GM21786 (cell line): Measurements from ENCODE around the gene SLC25A13.
"Not testable (repeated sequence)": the region's sequence is repeated elsewhere in the genome, so short reads cannot be mapped to it uniquely, and the experiment has no call there.

Experiments used
- ATAC-seq: cut with Tn5 transposase; IDR thresholded peaks from one replicate; pipeline ENCODE4 v1.9.1; 2021; ENCODE audit not compliant: unreplicated experiment

SLC25A13 gene, protein sequence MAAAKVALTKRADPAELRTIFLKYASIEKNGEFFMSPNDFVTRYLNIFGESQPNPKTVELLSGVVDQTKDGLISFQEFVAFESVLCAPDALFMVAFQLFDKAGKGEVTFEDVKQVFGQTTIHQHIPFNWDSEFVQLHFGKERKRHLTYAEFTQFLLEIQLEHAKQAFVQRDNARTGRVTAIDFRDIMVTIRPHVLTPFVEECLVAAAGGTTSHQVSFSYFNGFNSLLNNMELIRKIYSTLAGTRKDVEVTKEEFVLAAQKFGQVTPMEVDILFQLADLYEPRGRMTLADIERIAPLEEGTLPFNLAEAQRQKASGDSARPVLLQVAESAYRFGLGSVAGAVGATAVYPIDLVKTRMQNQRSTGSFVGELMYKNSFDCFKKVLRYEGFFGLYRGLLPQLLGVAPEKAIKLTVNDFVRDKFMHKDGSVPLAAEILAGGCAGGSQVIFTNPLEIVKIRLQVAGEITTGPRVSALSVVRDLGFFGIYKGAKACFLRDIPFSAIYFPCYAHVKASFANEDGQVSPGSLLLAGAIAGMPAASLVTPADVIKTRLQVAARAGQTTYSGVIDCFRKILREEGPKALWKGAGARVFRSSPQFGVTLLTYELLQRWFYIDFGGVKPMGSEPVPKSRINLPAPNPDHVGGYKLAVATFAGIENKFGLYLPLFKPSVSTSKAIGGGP

DNA sequence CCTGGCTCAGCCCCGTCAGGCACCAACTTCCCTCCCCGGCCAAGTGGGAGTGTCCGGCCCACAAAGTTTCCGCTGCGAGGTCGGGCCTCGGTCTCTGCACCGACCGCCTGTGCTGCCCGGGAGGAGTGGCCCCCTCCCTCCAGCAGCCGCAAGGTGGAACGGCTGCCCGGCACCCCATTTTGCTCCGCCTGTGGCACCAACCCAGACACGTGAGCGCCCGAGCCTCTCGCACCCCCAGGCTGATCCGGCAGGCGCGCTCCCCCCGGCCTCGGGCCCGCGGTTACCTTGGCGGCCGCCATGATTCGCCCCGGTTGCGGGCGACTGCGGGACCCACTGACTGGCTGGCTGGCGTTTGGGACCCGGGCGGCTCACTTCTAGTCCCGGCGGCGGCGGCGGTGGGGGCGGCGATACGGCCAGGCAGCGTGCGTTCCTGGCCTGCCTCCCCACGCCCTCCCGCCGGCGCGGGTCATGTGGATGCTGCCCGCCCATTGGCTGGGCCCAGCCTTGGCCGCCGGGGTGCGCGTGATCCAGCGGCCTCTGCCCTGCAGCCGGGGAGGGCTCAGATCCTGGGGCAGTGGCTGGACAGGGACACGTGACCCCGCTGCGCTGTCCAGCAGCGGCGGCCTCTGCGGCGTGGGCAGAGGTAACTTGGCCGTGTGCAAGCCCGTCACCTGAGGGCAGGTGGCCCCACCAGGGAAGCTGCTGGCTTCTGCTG, at the start of gene SLC25A13:
TSS of gene SLC25A13 (minus strand) at position 441 of the 715 bp plus-strand sequence. CDS start at position 299, 142 bp downstream.
- peak; percentile 71 for ATAC-seq

DNA sequence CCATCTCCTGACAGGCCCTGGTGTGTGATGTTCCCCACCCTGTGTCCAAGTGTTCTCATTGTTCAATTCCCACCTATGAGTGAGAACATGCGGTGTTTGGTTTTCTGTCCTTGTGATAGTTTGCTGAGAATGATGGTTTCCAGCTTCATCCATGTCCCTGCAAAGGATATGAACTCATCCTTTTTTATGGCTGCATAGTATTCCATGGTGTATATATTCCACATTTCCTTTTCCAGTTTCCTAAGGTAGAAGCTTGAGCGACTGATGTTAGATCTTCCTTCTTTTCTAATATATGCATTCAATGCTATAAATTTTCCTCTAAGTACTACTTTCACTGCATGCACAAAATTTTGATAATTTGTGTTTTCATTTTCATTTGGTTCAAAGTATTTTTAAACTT, 44.0 kb upstream of the SLC25A13 start:
- not testable (repeated sequence) for ATAC-seq

DNA sequence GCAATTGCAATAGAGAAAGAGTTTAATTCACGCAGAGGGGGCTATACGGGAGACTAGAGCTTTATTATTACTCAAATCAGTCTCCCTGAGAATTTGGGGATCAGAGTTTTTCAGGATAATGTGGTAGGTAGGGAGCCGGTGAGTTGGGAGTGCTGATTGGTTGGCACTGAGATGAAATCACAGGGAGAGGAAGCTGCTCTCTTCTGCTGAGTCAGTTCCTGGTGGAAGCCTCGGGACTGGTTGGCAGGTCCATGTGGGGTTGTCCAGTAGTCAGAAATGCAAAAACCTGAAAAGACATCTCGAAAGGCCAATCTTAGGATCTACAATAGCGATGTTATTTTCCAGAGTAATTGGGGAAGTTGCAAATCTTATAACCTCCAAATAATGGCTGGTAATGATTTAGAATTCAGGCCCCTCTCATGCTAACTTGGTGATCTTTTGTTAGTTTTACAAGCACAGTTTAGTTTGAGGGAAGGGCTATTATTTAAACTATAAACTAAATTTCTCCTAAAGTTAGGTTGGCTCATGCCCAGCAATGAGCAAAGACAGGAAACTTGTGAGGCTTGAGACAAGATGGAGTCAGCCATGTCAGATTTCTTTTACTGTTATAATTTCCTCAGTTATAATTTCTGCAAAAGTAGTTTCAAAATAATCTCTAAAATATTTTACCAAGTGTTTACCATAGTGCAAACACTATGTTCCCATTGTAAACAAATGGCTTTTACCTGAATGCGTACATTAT, 39.4 kb upstream of the SLC25A13 start:
- no peak for ATAC-seq

DNA sequence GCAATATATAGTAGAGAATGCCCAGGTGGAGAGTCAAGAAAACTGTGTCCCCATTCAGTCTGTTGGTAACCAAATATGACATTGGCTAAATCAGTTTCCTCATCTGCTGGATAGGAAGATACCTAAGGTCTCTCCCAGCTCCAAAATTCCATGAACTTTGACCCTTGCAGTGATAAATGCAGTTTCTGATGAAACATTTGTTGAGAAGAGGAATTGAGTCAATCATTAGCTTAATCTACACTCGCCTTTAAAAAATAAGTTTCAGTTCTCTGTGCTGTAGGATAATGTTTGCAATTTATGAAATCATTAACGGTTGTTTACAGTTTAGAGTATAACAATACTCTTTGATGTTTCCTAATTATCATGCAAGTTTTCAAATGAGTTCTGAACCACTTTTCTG, 38.0 kb upstream of the SLC25A13 start:
- ATAC-seq = peak; percentile 89

DNA sequence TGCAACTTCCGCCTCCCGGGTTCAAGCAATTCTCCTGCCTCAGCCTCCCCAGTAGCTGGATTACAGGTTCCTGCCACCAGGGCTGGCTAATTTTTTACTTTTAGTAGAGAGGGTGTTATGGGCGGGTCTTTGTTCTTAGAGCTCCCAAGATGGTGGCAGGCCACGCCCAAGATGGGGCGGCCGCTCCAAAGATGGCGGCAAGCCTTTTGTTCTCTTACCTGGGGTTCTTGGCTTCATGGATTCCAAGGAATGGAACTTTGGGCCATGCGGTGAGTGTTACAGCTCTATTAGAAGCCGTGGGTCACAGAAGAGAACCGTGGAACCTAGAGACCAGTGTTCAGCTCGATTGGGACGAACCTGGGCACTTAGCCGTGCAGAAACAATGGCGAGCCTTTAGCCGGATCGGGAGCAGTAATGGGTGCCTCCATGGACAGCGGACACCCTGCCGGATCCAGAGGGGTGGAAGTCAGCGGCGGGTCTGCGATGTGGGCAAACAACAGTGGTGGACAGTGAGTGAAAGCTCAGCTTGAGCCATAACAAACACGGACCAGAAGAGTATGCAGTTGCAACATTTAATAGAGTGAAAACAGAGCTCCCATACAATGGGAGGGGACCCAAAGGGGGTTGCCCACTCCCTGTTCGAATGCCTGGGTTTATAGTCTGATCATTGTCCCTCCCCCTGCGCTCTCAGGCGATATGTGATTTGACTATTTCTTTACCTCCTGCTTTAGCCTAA, 36.5 kb upstream of the SLC25A13 start:
- not testable (repeated sequence) for ATAC-seq

DNA sequence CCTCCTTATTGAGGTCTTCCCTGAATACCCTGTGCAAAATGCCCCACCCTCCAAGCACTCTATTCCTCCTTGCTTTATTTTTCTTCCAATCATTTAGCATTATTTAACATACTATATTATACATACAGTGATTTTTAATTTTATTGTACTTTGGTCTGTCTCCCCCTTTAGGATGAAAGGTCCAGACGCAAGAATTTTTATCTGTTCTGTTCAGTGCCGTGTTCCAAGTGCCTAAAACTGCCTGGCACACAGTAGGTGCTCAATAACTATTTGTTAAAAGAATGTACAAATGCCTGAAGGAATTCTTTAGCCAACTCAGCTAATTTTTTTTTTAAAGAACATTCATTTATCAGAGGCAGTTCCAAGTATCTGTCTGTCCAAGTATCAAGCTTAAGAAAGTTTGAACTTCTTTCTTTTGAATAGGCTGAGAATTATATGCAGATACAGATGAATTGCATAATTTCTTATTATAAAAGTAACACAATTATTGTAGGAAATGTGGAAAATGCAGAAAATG, 34.1 kb upstream of the SLC25A13 start:
- ATAC-seq = no peak

DNA sequence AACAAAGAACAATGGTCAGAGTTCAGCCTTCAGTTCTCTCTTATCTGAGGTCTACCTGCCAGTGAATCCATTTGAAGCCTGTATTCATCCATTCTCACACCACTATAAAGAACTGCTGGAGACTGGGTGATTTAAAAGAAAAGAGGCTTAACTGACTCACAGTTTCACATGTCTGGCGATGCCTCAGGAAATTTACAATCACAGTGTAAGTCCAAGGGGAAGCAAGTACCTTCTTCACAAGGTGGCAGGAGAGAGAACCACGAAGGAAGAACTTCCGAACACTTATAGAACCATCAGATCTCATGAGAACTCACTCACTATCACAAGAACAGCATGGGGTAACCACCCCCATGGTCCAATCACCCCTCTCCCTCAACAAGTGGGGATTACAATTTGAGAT, 33.0 kb upstream of the SLC25A13 start:
- no peak for ATAC-seq

DNA sequence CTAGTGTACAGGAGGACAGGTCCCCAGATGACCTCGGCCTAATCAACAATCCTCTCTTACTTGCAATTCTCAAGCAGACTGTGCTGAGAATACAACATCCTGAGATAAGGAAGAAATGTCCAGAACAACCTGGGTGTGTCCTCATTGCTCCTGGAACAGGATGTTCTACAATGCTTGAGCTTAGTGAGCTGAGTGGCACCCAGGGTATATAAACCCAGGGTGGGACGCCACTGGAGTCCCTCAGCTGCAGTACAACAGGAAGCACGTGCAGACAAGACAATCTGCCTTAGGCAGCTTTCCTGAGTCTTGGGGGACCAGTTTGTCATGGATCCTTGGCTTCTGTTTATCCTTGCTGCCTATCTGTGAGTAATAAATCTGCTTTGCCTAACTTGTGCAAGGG, 27.7 kb upstream of the SLC25A13 start:
- ATAC-seq = no peak

DNA sequence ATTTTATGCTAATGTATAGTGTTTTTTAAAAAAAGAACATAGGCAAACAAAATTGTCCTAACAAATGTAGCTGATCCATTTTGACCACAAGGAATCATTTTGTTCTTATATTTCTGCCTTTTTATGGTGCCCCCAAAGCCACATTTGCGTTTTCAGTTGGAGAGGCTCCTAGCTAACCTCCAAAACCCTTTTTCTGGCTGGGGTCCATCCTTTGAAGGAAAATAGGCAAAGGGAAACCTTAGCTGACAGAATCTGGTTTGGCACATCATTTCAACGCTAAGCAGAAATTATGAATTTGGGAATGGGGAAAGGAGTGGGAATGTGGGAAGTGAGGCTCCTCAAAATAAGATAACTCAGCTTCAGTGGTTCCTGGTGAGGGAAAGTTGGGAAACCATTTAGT, 25.6 kb upstream of the SLC25A13 start:
- ATAC-seq = no peak

DNA sequence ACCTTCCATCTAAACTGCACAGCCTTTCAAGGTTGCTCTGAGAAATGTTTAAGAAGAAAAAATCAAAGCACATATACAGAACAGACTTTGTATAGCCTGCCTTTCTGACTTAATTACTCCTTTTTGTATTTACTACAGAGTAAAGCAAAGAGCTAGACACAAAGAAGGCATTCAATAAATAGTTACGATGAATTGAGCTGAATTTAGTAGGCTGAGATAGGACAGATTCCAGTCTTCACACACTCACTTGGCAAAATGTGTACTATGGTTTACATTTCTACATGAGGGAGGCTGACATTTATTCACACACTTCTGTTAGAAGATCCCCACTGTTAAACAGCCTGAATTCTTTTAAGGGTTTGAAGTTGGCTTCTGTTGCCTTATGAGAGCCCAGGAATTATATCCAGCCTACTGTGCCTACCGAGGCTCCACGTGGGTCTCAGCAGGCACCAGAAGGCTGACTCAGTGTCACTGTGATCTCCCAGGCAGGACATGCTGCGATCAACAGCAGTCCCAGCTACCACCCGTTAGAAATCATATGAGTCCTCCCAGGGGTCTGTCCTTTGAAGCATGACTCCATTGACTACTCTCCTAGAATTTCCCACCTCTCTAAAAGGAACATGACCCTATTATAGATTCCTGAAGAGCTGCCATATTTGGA, 24.5 kb upstream of the SLC25A13 start:
- ATAC-seq = no peak

DNA sequence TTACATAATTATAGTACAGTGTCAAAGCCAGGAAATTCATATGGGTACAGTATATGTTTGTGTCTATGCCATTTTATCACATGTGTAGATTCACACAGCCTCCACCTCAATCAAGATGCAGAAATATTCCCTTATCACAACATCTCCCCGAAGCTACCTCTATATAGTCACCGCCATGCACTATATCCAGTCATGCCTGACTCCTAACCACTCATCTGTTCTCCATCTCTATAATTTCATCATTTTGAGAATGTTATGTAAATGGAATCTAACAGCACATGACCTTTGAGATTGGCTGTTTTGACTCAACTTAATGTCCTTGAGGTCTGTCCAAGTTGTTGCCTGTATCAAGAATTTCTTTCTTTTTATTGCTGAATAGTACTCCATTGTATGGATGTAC, 22.3 kb upstream of the SLC25A13 start:
- ATAC-seq = no peak

DNA sequence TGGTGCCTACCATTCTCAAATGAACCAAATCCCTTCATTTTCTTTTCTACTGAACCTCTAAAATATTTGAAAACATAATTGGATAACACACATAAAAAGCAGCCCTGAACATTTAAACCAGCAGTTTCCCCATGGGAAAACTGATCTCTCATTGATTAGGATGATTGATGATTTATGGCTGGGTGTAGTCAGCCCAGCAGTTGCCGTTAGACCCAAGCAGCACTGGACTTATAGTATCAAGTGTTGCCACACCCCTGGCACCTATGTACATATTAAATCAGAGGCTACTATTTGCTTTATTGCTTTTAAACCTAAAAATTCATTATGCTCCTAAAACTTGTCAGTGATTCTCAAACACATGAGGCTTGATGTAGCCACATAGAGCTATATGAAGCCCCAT, 20.2 kb upstream of the SLC25A13 start:
- no peak for ATAC-seq

DNA sequence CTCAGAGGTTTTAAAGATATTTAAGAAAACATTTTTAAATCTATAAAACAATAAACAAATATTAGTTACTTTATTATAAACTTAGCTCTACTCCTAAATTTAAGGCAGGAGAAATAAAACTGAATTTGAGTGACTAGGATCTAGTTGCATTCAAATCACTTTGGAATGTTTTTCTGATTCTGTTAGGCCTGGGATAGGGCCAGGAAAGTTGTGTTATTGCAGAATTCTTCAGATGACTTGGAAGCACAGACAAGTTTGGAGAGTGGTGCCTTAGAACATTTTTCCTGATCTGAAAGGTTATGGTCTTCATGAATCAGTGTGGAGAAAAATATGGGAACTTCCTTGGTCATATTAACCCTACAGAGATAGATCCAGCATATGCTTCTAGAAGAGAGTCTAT, 15.6 kb upstream of the SLC25A13 start:
- no peak for ATAC-seq

DNA sequence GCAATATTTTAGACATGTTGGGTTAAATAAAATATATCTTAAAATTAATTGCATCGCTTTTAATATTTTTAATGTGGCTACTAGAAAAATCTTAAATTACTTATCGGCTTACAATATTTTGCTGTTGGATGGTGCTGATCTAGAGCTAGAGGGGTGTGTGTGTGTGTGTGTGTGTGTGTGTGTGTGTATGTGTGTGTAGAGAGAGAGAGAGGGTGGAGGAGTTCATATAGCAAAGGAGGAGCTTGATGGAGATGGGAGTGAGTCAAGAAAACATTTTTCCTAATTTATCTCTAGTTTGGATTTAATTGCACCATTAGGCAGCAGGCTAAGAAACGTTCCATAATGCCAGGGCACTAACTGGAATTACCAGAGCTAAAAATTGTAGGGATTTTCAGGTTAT, 10.4 kb upstream of the SLC25A13 start:
- ATAC-seq = no peak

DNA sequence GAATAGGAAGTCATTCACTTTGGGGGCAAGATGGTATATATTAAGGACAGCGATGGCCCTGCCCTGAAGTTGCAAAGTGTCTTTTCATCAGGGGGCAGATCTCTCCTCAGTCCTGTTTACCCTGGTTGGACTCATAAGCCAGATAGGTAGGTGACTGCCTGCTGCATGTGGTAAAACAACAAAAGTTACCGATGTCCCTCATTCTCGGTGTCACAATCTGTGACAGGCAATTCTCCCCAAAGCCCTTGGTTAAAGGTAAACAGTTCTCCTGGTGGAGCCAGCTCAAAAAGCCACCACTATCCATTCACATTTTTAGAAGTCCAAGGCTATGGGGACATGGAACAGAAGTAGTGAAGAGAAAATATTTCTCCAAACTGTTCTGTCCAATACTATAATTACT, 9.9 kb upstream of the SLC25A13 start:
- no peak for ATAC-seq

DNA sequence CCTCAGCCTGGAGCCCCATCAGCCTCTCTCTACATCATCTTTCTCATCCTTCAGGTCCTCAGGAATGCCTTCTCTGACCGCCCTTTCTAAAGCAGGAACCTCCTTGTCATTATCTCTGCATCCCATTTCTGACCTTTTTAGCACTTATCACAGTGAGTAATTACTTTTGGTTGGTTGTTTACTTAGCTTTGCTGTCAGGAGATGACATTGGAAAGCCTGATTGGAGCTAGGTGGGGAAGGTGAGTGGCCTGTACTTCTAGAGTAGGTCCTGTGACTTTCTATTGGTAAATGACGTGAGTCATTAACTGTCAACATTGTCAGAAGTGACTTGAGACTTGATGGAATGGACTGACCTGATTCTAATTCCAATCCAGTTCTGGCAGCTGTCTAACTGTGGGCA, 9.3 kb upstream of the SLC25A13 start:
- ATAC-seq = no peak

DNA sequence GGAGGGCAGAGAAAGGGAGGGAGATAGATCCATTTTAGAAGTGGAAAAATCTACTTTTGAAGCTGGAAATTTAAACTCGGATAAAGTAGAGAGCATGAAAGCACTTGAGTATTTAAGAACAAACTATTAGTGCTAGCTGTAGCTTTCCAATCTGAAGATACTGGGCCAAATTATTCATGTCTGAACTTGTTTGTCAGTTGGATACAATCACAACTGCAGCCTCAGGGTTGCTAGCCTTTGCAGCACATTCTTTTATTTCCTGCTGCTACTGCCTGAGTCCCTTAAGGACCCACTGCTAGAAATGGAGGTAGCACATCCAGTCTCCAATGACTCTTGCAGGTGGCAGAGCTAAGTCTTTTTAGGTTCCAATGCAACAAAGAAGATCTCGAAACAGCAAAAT, 8.3 kb upstream of the SLC25A13 start:
- no peak for ATAC-seq

DNA sequence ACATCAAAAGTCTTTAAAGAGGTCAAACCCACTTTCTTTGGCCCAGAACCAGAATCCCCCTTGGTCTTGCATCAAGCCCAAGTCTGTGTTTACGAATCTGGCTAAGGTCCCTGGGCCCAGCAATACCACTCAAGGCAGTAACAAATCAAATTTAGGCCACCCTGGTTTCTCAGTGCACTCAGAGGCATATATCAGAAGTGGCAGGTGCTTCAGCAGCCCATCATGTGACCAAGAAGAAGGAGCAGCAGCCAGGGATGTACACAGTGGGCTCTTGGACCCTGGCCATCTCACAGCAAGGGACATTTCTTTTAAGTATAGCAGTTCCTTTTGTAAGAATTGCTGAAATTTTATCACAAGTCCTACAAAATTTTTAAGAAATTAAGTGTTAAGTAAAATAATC, 7.3 kb upstream of the SLC25A13 start:
- no peak for ATAC-seq

DNA sequence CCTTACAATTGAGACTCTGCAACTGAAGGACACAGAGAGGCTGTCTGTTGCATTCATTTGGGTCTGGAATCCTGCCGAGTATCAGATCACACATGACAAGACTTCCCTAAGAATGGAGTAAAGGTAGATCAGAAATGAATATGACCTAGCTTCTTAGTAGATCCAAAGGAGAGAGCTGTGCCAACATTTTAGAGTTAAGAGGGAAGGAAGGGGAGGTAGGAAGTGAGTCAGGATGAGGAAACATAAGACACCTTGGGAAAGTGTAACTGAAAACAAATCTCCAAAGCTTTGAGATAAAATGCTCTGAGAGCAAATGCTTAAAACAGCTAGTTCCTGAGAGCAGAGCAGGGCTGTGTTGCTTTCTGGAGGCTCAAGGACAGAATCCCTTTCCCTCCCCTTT, 6.1 kb upstream of the SLC25A13 start:
- ATAC-seq = no peak

DNA sequence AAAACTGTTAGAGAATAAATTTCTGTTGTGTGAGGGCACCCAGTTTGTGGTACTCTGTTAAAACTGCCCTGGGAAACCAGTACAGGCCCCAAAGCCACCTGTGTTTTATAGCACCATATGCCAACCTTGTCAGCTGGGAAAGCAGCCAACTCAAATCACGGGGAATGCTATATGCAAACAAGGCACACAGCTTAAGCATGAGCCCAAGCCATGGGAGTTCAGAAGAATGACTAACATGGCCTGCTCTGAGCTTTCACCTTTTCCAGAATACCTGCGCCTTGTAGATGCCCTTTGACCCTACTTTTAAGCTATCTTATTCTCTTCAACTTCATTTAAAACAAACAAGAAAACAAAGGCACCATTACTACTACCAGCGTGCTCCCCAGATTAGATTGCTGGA, 5.5 kb upstream of the SLC25A13 start:
- ATAC-seq = no peak
